Activated naive CD4-positive, alpha-beta T cell treated with anti-CD3 and anti-CD28 coated beads, Interleukin-2, amount 10 ng/mL, durations not matched to agents 7 days and 5 days (primary cell): ENCODE data around the gene LRP8.

Experiments
- CTCF ChIA-PET: fragments of 350-600 bp; sonication (Branson Sonifier 250); formaldehyde crosslinking; loops from one replicate; lab custom pipeline; 2021; ENCODE audit warnings: antibody characterized with exemption; lab: Charles Lee
- DNase-seq: peaks from one replicate; pipeline ENCODE4 v3.0.0-alpha.2; 2020
- H3K27ac Mint-ChIP-seq: one replicate; pipeline ENCODE4 v1.8.0; 2021; ENCODE audit warnings: mild to moderate bottlenecking, moderate library complexity, mixed read lengths
- H3K27me3 Mint-ChIP-seq: one replicate; pipeline ENCODE4 v1.8.0; 2021; ENCODE audit warnings: mild to moderate bottlenecking, mixed read lengths
- H3K36me3 Mint-ChIP-seq: one replicate; pipeline ENCODE4 v1.8.0; 2021; ENCODE audit warnings: mixed read lengths
- H3K4me1 Mint-ChIP-seq: one replicate; pipeline ENCODE4 v1.8.0; 2021; ENCODE audit warnings: mixed read lengths
- H3K4me3 Mint-ChIP-seq: one replicate; pipeline ENCODE4 v1.8.0; 2021; ENCODE audit warnings: mild to moderate bottlenecking, moderate library complexity, mixed read lengths
- H3K9me3 Mint-ChIP-seq: one replicate; pipeline ENCODE4 v1.8.0; 2021; ENCODE audit warnings: mixed read lengths

The LRP8 gene

GRCh38 chr1:53349968-53350852 lies 22.3 kb upstream of the LRP8 start:
- no peaks in the 10 kb centered on the region for H3K4me1 Mint-ChIP-seq
- H3K4me3 Mint-ChIP-seq = no peak overlapping the region

GRCh38 chr1:53349369-53349835 lies 21.5 kb upstream of the LRP8 start:
- Mint-ChIP-seq H3K4me3 (no peak overlapping the region), H3K36me3 (no peaks in the 10 kb centered on the region), H3K9me3 (no peaks in the 10 kb centered on the region), H3K4me1 (no peaks in the 10 kb centered on the region), H3K27ac (no peak overlapping the region), H3K27me3 (peaks cover 34% of the 10 kb centered on the region)
- CTCF ChIA-PET = interaction anchor here (1.3 kb wide), 1 partner anchor 20 kb away, joined by 4 read pairs; no protein-coding TSS in a partner anchor
- peak; percentile 15 for DNase-seq

More at GRCh38 chr1:53349968-53350852, 22.3 kb upstream of the LRP8 start:
- Mint-ChIP-seq H3K27ac (no peak overlapping the region), H3K9me3 (no peaks in the 10 kb centered on the region), H3K36me3 (no peaks in the 10 kb centered on the region), H3K27me3 (peaks cover 36% of the 10 kb centered on the region)
- DNase-seq = peak; percentile 12
- CTCF ChIA-PET = no interaction called here

- CTCF ChIA-PET = interaction anchor here (1.3 kb wide), 1 partner anchor 20 kb away, joined by 4 read pairs; no protein-coding TSS in a partner anchor
- Mint-ChIP-seq H3K36me3 (no peaks in the 10 kb centered on the region), H3K27me3 (peaks cover 39% of the 10 kb centered on the region), H3K27ac (no peak overlapping the region), H3K4me3 (no peak overlapping the region), H3K9me3 (no peaks in the 10 kb centered on the region), H3K4me1 (no peaks in the 10 kb centered on the region)
- peak; percentile 13 for DNase-seq
These were observed 20.9 kb upstream of the LRP8 start for GRCh38 chr1:53348486-53349368.

GRCh38 chr1:53346814-53347176 lies 18.9 kb upstream of the LRP8 start:
- Mint-ChIP-seq H3K27ac (no peak overlapping the region), H3K9me3 (no peaks in the 10 kb centered on the region), H3K27me3 (peaks cover 43% of the 10 kb centered on the region), H3K36me3 (no peaks in the 10 kb centered on the region), H3K4me1 (no peaks in the 10 kb centered on the region), H3K4me3 (no peak overlapping the region)
- CTCF ChIA-PET = no interaction called here
- DNase-seq = peak; percentile 5

GRCh38 chr1:53345996-53346813 lies 18.3 kb upstream of the LRP8 start:
- peaks cover 45% of the 10 kb centered on the region for H3K27me3 Mint-ChIP-seq
- no peak overlapping the region for H3K4me3 Mint-ChIP-seq
- no peaks in the 10 kb centered on the region for H3K4me1 Mint-ChIP-seq
- no peaks in the 10 kb centered on the region for H3K36me3 Mint-ChIP-seq
- peaks cover 2% of the 10 kb centered on the region for H3K9me3 Mint-ChIP-seq
- CTCF ChIA-PET = no interaction called here
- no peak overlapping the region for H3K27ac Mint-ChIP-seq
- no peak for DNase-seq

- CTCF ChIA-PET = no interaction called here
- Mint-ChIP-seq H3K4me3 (no peak overlapping the region), H3K27me3 (peaks cover 39% of the 10 kb centered on the region), H3K9me3 (peaks cover 2% of the 10 kb centered on the region), H3K36me3 (no peaks in the 10 kb centered on the region), H3K27ac (no peak overlapping the region), H3K4me1 (no peaks in the 10 kb centered on the region)
- peak; percentile 7 for DNase-seq
These were observed 17.3 kb upstream of the LRP8 start for GRCh38 chr1:53344921-53345838.

- CTCF ChIA-PET = no interaction called here
- DNase-seq = peak; percentile 11
- H3K9me3 Mint-ChIP-seq = peaks cover 2% of the 10 kb centered on the region
- H3K4me1 Mint-ChIP-seq = no peaks in the 10 kb centered on the region
- no peaks in the 10 kb centered on the region for H3K36me3 Mint-ChIP-seq
- peaks cover 38% of the 10 kb centered on the region for H3K27me3 Mint-ChIP-seq
- no peak overlapping the region for H3K27ac Mint-ChIP-seq
- H3K4me3 Mint-ChIP-seq = no peak overlapping the region
These were observed 16.2 kb upstream of the LRP8 start for GRCh38 chr1:53343831-53344668.

GRCh38 chr1:53342735-53343470 lies 15.0 kb upstream of the LRP8 start:
- no peaks in the 10 kb centered on the region for H3K36me3 Mint-ChIP-seq
- no peaks in the 10 kb centered on the region for H3K4me1 Mint-ChIP-seq
- no peak overlapping the region for H3K27ac Mint-ChIP-seq
- H3K9me3 Mint-ChIP-seq = peaks cover 2% of the 10 kb centered on the region
- peaks cover 31% of the 10 kb centered on the region for H3K27me3 Mint-ChIP-seq
- H3K4me3 Mint-ChIP-seq = no peak overlapping the region
- CTCF ChIA-PET = no interaction called here
- no peak for DNase-seq

GRCh38 chr1:53341961-53342707 lies 14.3 kb upstream of the LRP8 start:
- H3K27me3 Mint-ChIP-seq = peaks cover 30% of the 10 kb centered on the region
- H3K9me3 Mint-ChIP-seq = peaks cover 2% of the 10 kb centered on the region

GRCh38 chr1:53341521-53341895 lies 13.6 kb upstream of the LRP8 start:
- H3K27ac Mint-ChIP-seq = no peak overlapping the region
- no peak for DNase-seq
- peaks cover 2% of the 10 kb centered on the region for H3K9me3 Mint-ChIP-seq
- H3K36me3 Mint-ChIP-seq = no peaks in the 10 kb centered on the region
- no peaks in the 10 kb centered on the region for H3K4me1 Mint-ChIP-seq
- peaks cover 30% of the 10 kb centered on the region for H3K27me3 Mint-ChIP-seq
- CTCF ChIA-PET = no interaction called here
- no peak overlapping the region for H3K4me3 Mint-ChIP-seq

More at GRCh38 chr1:53341961-53342707, 14.3 kb upstream of the LRP8 start:
- no peak overlapping the region for H3K4me3 Mint-ChIP-seq
- H3K4me1 Mint-ChIP-seq = no peaks in the 10 kb centered on the region
- DNase-seq = peak; percentile 14
- CTCF ChIA-PET = no interaction called here
- H3K27ac Mint-ChIP-seq = no peak overlapping the region
- no peaks in the 10 kb centered on the region for H3K36me3 Mint-ChIP-seq

- CTCF ChIA-PET = no interaction called here
- H3K27ac Mint-ChIP-seq = no peak overlapping the region
These were observed 13.0 kb upstream of the LRP8 start for GRCh38 chr1:53340660-53341520.

More at GRCh38 chr1:53340660-53341520, 13.0 kb upstream of the LRP8 start:
- DNase-seq = peak; percentile 20
- H3K4me1 Mint-ChIP-seq = peaks cover under 1% of the 10 kb centered on the region
- peaks cover 30% of the 10 kb centered on the region for H3K27me3 Mint-ChIP-seq
- no peak overlapping the region for H3K4me3 Mint-ChIP-seq
- peaks cover 2% of the 10 kb centered on the region for H3K9me3 Mint-ChIP-seq
- H3K36me3 Mint-ChIP-seq = peaks cover 1% of the 10 kb centered on the region
